Vagina (tissue), 2 donors: ENCODE results near the gene KIF2C. TPM values are rescaled to one million over a fixed set of nuclear protein-coding genes. Genes with fewer than 3 reads are reported as not detected.
"Not testable (repeated sequence)": the region's sequence is repeated elsewhere in the genome, so short reads cannot be mapped to it uniquely, and the experiment has no call there.

Source experiments
- DNase-seq, 2 donors: peaks; one replicate each; pipeline ENCODE4 v3.0.0-alpha.2; 2017; ENCODE audit errors: extremely low spot score in 2 of 2
- H3K27ac ChIP-seq: fragments of 200-600 bp; sonication (generic); one replicate; pipeline ENCODE4 v1.5.1; 2019
- H3K27me3 ChIP-seq: fragments of 200-600 bp; sonication (generic); one replicate; pipeline ENCODE4 v1.5.1; 2019
- H3K36me3 ChIP-seq, 2 donors: fragments of 200-600 bp; sonication (generic); one replicate each; pipeline ENCODE4 v1.5.1; 2017 to 2019
- H3K4me1 ChIP-seq: fragments of 200-600 bp; sonication (generic); one replicate; pipeline ENCODE4 v1.5.1; 2019
- H3K4me3 ChIP-seq, 2 donors: fragments of 200-600 bp; sonication (generic); 1 replicate in 1 of 2; 2 replicates in 1 of 2; pipeline ENCODE4 v1.5.1; 2016 to 2019
- H3K9me3 ChIP-seq: fragments of 200-600 bp; sonication (generic); one replicate; pipeline ENCODE4 v1.5.1; 2019
- CTCF ChIP-seq, 3 experiments: fragments of 450-650 bp in 2 of 3; fragments of 200-600 bp in 1 of 3; sonication (generic) in 1 of 3; IDR thresholded peaks; one replicate each; pipeline ENCODE4 v1.5.1; 2017 to 2019; ENCODE audit warnings: antibody characterized with exemption in 3 of 3, mild to moderate bottlenecking in 2 of 3, moderate library complexity in 2 of 3
- POLR2A ChIP-seq, 2 donors: fragments of 450-650 bp; IDR thresholded peaks; one replicate each; pipeline ENCODE4 v1.6.1; 2017; ENCODE audit warnings: antibody characterized with exemption in 2 of 2, mild to moderate bottlenecking in 2 of 2, moderate library complexity in 2 of 2
- POLR2AphosphoS5 ChIP-seq, 2 donors: sonication (generic); formaldehyde crosslinking; IDR thresholded peaks; one replicate each; pipeline ENCODE4 v1.9.0; 2017; ENCODE audit warnings: antibody characterized with exemption in 2 of 2, mild to moderate bottlenecking in 2 of 2, low read depth in 1 of 2; ENCODE audit not compliant: insufficient read depth in 1 of 2
- intact Hi-C: fragments of 100-400 bp; cut with DNase I; formaldehyde crosslinking; loops from one replicate; pipeline ENCODE4 v1.15.1; 2023
- small RNA-seq: library from RNA; depleted of rRNA; stranded (forward); fragments of <200 nt; gene quantifications from one replicate; pipeline ENCODE3, GENCODE V24; 2016
- total RNA-seq: library from RNA; depleted of rRNA; stranded (reverse); fragments of >200 nt; gene quantifications from one replicate; pipeline ENCODE4 v1.2.3, GENCODE V29; 2016

KIF2C gene
- total RNA-seq, 1 donor from 2014 or later: 3.4 TPM

- Histone ChIP-seq H3K27ac (peak overlapping the region; percentile 100), H3K36me3 (peaks cover 0 to 11% of the 10 kb centered on the region in 2 donors), H3K9me3 (no peaks in the 10 kb centered on the region), H3K4me3 (peak overlapping the region; percentile 31 to 36), H3K4me1 (peaks cover 93% of the 10 kb centered on the region), H3K27me3 (no peaks in the 10 kb centered on the region)
- DNase-seq: no peak
- TF ChIP-seq POLR2A (IDR thresholded peaks at IDR 0.05) (no peak), POLR2AphosphoS5 (IDR thresholded peaks at IDR 0.05; ENCODE audit: insufficient read depth in 1 of 2, low read depth in 1 of 2) (no peak), CTCF (IDR thresholded peaks at IDR 0.05) (no peak)
- intact Hi-C loops: no loop called here
Measured at GRCh38 chr1:44810101-44810761, 70.6 kb downstream of the KIF2C start.

- Histone ChIP-seq H3K4me1 (peaks cover 89% of the 10 kb centered on the region), H3K27ac (peak overlapping the region; percentile 100)
- intact Hi-C loops, H3K9me3 ChIP-seq, H3K4me3 ChIP-seq, H3K27me3 ChIP-seq, DNase-seq, H3K36me3 ChIP-seq: not testable (repeated sequence)
Measured at GRCh38 chr1:44810762-44811105, 71.1 kb downstream of the KIF2C start.

- H3K27ac ChIP-seq: peak overlapping the region; percentile 100
Measured at GRCh38 chr1:44811234-44811633, 71.6 kb downstream of the KIF2C start.

GRCh38 chr1:44812822-44813543 lies 73.3 kb downstream of the KIF2C start:
- DNase-seq: peak in 1 of 2 donors; percentile 85
- Histone ChIP-seq H3K4me3 (peak overlapping the region; percentile 47 to 67), H3K27ac (peak overlapping the region; percentile 100), H3K36me3 (no peaks in the 10 kb centered on the region), H3K4me1 (peaks cover 67% of the 10 kb centered on the region), H3K27me3 (no peaks in the 10 kb centered on the region), H3K9me3 (no peaks in the 10 kb centered on the region)
- intact Hi-C loops: no loop called here
- TF ChIP-seq POLR2A (IDR thresholded peaks at IDR 0.05): no peak
- TF ChIP-seq POLR2AphosphoS5 (IDR thresholded peaks at IDR 0.05; ENCODE audit: insufficient read depth in 1 of 2, low read depth in 1 of 2): no peak
- no peak for TF ChIP-seq CTCF (IDR thresholded peaks at IDR 0.05)

More at GRCh38 chr1:44811234-44811633, 71.6 kb downstream of the KIF2C start:
- peaks cover 84% of the 10 kb centered on the region for H3K4me1 ChIP-seq
- H3K36me3 ChIP-seq: peaks cover 0 to 3% of the 10 kb centered on the region in 2 donors
- no peak overlapping the region for H3K4me3 ChIP-seq
- TF ChIP-seq CTCF (IDR thresholded peaks at IDR 0.05) (no peak), POLR2A (IDR thresholded peaks at IDR 0.05) (no peak)
- intact Hi-C loops: no loop called here
- H3K27me3 ChIP-seq: no peaks in the 10 kb centered on the region
- no peaks in the 10 kb centered on the region for H3K9me3 ChIP-seq
- DNase-seq: no peak

GRCh38 chr1:44815926-44816325 lies 76.3 kb downstream of the KIF2C start:
- H3K27ac ChIP-seq, H3K36me3 ChIP-seq, H3K27me3 ChIP-seq, H3K4me3 ChIP-seq, DNase-seq, intact Hi-C loops, H3K9me3 ChIP-seq: not testable (repeated sequence)
- peaks cover 55% of the 10 kb centered on the region for H3K4me1 ChIP-seq

- TF ChIP-seq POLR2A (IDR thresholded peaks at IDR 0.05): no peak
- TF ChIP-seq POLR2AphosphoS5 (IDR thresholded peaks at IDR 0.05; ENCODE audit: insufficient read depth in 1 of 2, low read depth in 1 of 2): peak in 1 of 2 donors; percentile 23
- intact Hi-C loops: no loop called here
- Histone ChIP-seq H3K36me3 (no peaks in the 10 kb centered on the region), H3K27ac (peak overlapping the region; percentile 16), H3K4me1 (peaks cover 46% of the 10 kb centered on the region), H3K4me3 (no peak overlapping the region), H3K27me3 (no peaks in the 10 kb centered on the region), H3K9me3 (no peaks in the 10 kb centered on the region)
- DNase-seq: no peak
Measured at GRCh38 chr1:44817307-44817706, 77.7 kb downstream of the KIF2C start.

Small RNA genes lying within 50 kb of the gene (small RNA-seq; reads per million reads assigned to genes)
- 1.2 reads per million, percentile 31 among the genes with 10 or more reads in this experiment for gene RNU5D-1
- gene RNU5F-1: not detected
- gene SNORD38A: 575 reads per million, percentile 98 among the genes with 10 or more reads in this experiment
- gene SNORD38B: not detected
- gene SNORD46: 1,384 reads per million, percentile 99 among the genes with 10 or more reads in this experiment
- not detected for gene SNORD55

Other genes with a start within 250 kb of the KIF2C start
- 7.9 TPM for gene TMEM53, start 65.4 kb upstream of the KIF2C start, total RNA-seq
- gene ARMH1, start 65.1 kb upstream of the KIF2C start, total RNA-seq: not detected
- not detected for gene RNU5D-1, start 8.7 kb upstream of the KIF2C start, total RNA-seq
- 2,511 TPM for gene RPS8, start 35.7 kb downstream of the KIF2C start, total RNA-seq
- not detected for gene BEST4, start 48.3 kb downstream of the KIF2C start, total RNA-seq
- gene PLK3, start 60.5 kb downstream of the KIF2C start, total RNA-seq: 77.6 TPM
- not detected for gene DYNLT4, start 67.5 kb downstream of the KIF2C start, total RNA-seq
- gene BTBD19, start 68.7 kb downstream of the KIF2C start, total RNA-seq: 7.9 TPM
- gene PTCH2, start 103.4 kb downstream of the KIF2C start, total RNA-seq: 0.98 TPM
- 25.0 TPM for gene EIF2B3, start 246.8 kb downstream of the KIF2C start, total RNA-seq